HG03457 (cell line): ENCODE results near the gene CEP170.

ENCODE experiments used
- ATAC-seq: cut with Tn5 transposase; IDR thresholded peaks from one replicate; pipeline ENCODE4 v1.9.1; 2021; ENCODE audit warnings: moderate number of reproducible peaks; ENCODE audit not compliant: unreplicated experiment

The CEP170 gene

DNA sequence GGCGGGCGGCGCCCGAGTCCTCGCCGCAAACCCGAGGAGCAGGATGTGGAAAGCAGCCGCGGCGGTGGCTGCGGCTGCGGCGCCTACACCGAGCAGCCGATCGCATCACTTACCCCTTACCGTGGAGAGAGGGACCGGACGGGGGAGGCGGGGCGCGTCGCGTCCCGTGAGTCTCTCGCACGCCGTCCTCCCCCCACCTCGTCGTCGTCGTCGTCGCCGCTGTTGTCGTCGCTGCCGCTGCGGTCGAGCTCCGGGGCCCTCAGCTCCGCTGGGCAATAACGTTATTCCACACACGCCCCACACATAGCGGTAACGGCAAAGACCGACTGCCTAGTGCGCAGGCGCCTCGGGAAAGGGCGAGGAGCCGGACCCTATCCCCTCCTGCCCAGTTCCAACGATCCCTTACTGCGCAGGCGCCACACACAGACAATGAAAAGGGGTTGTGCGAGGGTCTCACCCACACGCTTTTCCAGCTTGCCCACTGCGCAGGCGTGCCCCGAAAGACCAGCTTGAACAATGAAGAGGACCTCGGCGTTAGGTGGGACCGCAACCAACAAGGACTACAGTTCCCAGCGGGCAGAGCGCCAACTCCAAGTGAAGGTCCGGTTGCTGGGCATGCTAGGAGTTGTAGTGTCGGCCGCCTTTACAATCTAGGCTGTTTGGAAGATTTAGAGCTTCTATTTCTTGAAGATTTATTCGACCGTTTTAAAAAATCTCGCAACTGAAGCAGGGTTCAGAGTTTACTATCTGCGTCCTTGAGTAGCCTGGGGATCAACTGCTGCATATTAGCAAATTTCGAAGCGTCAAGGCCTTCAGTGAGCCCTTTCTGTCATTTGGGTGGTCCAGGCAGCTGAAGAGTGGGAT, at the start of gene CEP170:
Gene CEP170 (minus strand): TSS at position 355 of the 864 bp plus-strand sequence. CDS start 30,001 bp downstream, outside the sequence.
- peak; percentile 39 for ATAC-seq

DNA sequence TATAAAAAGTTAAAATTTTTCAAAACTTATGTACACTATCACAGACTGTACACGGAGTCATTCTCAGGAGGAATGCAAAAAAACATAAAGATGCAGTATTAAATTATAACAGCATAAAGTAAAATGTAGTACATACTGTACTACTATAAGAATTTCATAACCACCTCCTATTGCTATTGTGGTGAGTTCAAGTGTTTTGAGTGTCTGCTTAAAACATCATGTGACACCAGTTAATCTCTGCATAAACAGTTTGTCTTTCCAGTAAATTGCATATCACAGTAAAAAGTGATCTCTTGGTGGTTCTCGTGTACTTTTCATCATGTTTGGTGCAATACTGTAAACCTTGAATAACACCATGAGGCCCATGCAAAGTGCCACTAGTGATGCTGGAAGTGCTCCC, 46.0 kb upstream of the CEP170 start:
- ATAC-seq: no peak

DNA sequence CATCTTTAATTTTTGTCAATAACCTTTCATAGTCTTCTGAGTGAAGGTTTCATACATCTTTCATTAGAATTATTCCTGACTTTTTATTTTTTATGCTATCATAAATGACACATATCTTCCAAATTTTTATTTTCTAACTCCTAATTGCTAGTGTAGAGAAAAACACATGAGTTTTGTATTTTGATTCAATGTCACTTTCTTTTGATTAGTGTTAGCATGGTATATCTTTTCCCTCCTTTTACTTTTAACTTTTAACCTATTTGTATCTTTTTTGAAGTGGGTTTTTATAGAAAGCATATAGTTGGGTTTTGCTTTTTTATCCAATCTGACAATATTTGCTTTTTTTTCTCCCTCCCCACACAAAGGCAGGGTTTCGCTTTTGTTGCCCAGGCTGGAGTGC, 44.0 kb upstream of the CEP170 start:
- no peak for ATAC-seq

DNA sequence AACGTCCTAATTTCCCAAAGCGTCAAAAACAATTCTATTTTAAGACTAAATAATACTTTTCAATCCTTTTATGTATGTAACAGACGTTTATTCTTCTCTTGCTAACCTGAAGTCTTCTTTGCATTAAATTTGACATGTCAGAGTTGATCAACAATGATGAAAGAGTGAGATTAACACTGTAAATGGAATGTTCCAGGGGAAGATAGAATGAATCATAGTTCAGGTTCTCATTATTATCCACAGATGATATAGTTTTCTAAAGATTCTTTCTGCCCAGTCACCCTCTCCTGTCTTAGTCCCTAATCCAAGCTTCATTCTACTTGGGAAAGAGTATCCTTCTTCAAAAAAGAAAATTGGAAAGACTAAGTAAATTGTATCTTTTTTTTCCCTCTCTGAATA, 39.6 kb upstream of the CEP170 start:
- ATAC-seq: no peak

DNA sequence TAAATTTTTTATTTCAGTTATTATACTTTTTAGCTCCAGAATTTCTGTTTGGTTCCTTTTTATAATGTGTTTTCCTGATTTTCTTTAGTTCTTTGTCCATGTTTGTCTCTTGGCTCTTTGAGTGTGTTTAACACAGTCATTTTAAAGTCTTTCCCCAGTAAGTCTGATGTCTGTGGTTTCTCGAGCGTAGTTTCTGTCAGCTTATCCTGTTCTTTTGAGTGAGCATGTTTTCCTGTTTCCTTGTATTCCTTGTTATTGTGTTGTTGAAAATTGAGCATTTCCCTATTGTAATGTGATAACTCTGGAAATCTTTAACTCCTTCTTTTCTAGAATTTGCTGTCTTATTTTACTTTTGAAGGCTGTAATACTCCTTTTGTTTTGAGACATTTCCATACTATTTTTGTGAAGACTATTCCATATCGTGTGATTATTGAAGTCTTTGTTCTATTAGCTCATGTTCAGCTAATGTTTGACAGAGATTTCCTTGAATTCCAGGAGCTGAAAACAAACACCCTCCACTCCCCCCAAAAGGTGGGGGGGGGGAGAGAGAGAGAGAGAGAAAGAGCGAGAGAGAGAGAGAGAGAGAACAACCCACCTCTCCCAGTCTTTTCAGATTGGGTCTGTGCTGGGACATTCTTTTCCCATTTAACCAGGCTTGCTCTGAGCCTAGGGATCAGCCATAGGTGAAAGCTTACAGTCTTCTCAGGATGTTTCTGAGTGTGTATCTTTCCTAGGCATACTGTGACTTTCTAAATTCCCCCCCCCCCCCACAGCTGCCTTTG, 39.1 kb upstream of the CEP170 start:
- no peak for ATAC-seq

DNA sequence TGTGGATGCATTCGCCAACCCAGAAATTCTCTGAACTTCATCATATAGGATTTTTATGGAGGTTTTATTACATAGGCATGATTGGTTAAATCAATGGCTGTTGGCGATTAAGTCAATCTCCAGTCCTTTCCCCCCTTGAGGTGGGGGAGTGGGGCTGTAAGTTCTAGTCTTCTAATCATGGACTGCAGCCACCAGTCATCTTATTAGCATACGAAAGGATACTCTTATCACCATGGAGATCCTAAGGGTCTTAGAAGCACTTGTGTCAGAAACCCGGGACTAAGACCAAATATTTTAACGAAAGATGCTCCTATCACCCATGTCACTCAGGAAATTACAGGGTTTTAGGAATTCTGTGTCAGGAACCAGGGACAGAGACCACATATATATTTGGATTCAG, 37.0 kb upstream of the CEP170 start:
- no peak for ATAC-seq

DNA sequence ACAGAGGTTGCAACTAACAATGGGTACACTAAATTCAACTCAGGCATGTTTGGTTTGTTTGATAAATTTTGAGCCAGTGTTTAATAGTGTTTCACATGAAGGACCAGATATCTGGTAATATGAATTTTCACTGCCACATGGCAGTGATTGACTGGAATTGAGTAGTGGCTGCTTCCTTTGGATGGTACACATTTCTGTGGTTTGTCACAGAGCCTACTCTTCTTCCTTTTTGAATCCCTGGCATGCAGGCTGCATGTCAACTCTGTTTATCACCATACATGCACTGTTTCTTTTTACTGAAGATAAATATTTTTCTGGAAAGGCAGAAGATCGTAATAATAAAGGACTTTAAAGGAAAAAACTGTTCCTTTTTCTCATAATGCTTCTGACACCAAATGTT, 36.2 kb upstream of the CEP170 start:
- ATAC-seq: no peak

DNA sequence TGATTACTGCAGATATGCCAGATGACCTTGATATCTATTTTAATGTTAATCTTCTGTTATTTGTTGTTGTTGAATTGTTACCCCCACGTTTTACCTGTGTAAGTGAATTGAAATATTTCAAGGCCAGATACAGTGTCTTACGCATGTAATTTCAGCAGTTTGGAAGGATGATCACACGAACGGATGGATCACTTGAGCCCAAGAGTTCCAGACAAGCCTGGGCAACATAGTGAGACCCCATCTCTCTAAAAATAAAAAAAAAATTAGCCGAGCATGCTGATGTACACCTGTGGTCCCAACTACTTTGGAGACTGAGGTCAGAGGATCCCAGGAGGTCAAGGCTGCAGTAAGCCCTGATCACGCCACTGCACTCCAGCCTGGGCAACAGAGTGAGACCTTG, 33.0 kb upstream of the CEP170 start:
- ATAC-seq: no peak

DNA sequence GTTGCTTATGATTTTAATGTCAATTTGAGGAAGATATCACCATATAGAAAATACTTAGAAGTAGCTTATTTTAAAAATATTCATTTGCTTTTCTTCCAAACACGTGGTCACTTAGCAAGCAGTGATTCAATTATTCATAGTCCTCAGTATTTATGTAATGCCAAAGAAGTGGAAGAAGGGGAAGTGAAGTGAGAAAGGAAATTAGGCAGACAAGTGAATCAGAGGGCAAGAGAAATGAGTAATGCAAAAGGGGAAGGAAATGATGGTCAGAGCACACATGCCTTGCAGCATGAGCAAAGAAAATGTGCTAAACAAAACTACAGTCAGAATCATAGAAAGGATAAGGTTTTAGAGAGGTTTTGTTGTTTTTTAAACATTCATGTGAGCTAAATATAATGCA, 32.6 kb upstream of the CEP170 start:
- peak; percentile 85 for ATAC-seq

DNA sequence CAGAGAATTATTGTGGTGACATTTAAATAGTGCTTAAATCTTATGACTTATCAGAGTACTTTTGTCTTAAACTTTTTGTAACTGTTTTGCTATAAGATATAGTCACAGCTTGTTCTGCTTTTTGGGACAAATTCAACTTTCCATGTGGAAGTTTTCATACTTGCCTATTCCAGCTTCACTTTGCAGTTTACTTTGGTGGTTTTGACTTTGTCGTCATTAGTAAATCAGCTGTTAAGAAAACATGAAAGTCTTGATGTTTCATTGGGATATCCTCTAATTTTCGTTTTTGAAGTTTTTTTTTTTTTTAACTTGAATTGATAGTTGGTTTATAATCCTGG, 32.0 kb upstream of the CEP170 start:
- ATAC-seq: no peak

DNA sequence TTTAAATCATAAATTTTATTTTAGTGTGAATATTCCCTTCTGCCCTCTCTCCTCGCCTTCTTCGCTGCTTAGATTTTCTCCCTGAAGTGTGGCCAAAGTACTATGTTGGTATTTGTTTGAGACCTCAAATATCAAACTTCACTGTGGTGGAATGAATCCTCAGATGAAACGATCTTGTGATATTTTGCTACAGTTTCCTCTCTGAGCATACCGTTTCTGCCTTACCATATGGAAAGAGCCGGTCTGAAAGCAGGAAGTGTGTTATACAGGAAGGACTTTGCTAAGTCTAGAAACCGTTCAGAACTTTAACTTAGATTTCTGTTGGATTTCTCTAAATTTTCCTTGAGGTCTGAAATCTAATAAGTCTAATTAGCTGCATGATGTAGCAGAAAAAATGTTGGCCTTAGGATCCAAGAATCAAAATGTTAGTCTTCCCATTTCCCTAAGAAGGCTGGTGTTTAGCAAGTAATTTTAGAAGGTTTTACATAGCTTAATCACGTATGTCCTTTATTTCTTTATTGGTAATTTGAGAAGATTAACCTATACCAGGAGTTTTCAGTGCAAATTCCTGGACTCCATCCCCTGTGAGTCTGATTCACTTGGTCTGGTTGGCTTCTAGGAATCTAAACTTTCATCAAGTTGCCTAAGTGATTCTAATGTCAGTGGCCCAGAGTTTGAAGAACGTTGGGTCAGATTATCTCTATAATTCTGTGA, 31.5 kb upstream of the CEP170 start:
- ATAC-seq: no peak

DNA sequence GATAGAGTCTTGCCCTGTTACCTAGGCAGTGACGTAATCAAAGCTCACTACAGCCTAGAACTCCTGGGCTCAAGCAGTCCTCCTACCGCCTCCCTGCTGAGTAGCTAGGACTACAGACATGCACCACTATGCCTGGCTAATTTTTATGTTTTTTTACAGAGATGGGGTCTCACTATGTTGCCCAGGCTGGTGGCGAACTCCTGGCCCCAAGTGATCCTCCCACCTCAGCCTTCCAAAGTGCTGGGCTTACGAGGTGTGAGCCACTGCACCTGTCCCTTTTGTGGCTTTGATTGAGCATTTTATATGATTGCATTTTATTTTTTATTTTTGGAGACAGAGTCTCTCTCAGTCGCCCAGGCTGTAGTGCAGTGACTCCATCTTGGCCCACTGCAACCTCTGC, 26.6 kb upstream of the CEP170 start:
- no peak for ATAC-seq

DNA sequence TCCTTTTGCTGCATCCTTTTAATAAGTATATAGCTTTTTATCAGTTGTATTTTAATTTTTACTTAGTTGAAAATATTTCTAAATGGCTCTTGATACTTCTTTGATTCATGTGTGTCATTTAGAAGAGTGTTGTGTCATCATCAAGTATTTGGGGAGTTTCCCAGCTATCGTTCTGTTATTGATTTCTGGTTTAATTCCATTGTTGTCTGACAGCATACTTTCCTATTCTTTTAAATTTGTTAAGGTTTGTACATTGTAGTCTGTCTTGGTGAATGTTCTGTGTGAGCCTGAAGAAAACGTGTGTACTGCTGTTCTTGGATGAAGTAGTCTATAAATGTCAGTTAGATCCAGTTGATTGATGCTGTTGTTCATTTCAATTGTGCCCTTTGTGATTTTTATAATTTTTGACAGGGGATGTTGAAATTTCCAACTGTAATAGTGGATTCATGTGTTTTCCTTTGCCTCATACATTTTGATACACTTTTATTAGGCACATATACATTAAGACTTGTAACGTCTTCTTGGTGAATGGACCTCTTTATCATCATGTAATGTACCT, 25.6 kb upstream of the CEP170 start:
- no peak for ATAC-seq

DNA sequence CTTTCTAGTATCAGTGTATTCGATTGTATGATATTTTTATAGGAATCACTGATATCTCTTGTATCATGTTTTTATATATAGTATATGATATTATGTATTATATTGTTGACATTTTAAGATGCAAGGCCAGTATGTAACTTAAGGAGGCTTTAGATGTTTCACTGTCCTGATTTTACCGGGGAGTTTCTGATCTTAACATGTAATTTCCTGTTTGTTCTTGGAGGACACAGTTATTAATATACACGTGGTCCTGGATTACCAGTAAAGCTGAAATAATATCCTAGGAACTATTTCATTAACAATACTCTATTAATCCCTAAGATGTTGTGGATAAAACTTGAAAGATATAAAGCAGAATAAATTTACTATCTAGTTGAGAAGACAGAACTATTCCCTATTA, 20.2 kb upstream of the CEP170 start:
- no peak for ATAC-seq

DNA sequence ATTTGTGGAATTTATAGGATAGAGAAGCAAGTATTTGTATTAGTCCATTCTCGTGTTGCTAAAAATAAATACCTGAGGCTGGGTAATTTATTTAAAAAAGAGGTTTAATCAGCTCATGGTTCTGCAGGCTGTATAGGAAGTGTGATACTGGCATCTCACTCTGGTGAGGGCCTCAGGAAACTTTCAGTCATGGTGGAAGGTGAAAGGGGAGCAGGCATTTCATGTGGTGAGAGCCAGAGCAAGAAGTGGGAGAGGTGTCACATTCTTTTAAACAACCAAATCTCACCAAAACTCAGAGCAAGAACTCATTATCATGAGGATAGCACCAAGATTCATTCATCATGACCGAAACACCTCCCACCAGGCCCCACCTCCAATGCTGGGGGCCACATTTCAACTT, 18.9 kb upstream of the CEP170 start:
- no peak for ATAC-seq

DNA sequence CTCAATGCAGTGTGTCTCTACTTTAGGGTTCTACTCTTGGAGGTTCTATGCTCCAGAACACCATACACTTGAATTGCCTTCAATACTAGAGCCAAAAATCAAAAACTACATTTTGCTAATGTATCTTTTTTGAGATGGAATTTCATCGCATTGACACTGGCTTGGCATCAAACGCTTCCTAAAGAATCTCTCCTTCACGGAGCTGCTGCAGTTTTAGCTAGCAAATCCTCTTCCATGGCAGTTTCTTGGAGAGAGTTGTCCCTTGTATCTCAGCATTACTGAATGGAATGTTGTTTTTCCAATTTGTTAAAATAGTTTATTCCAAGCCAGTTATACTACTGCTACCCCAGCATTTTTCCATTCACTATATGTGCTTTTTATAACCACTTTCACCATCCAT, 18.4 kb upstream of the CEP170 start:
- no peak for ATAC-seq

DNA sequence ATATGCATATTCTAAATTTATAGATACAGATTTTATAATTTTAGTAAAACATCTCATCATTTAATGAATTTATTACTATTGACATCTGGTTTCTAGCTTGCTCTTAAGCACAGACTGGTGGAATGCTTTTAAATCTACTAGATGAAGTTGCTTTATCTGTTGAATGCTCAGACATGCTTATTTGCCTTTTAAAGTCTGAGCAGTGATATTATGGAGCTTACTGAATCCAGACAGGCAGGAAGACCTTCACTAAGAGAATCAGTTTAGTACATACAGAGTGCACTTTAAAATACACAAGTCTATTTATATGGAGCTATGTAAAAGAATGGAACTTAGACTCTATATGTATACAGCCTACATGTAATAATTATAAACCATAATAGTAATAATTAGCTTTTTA, 17.3 kb upstream of the CEP170 start:
- no peak for ATAC-seq

DNA sequence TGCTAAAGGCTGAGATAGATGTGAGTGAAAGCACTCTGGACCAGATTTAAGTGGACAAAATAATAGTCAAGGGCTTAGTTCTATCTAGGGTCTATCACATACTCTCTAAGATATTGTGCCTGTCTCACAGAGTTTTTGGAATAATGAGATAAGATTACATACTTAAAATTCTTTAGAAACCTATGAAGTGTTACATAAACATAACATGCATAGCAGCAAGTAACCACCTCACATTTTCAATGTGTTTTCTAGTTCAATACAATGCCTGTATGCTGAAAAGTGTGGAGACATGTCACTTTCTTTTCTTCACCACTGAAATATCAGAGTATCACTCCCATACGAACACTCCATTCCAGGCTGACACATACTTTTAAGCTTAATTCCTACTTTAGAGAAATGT, 16.9 kb upstream of the CEP170 start:
- ATAC-seq: no peak

DNA sequence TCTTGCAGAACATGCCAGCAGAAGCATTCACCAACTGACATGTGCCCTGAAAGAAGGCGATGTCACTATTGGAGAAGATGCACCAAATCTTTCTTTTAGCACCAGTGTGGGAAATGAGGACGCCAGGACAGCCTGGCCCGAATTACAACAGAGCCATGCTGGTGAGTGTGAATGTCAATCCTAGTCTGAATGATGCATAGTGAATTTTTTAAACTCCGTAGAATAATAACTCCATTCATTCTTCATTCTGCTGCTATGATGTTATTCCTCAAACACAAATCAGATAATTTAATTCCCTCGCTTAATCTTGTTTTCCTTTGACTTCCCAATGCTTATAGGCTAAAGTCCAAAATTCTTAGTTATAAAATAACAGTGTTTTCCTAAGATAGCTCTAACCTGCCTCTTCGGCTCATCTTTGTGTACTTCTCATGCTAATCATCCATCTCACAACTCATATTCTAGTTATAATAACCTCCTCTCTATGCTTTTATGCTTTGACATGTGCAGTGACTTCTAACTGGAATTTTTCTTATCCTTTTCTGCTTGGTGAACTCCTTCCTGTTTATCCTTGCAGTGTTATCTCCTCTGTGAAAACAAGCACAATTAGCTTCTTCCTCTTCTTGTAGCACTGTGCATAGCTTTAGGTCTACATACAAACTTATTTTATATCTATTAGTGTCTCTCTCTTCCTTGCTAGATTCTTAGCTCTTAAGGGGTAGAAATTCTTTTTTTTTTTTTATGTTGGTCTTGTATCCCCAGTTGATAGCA, 15.2 kb upstream of the CEP170 start:
- no peak for ATAC-seq

DNA sequence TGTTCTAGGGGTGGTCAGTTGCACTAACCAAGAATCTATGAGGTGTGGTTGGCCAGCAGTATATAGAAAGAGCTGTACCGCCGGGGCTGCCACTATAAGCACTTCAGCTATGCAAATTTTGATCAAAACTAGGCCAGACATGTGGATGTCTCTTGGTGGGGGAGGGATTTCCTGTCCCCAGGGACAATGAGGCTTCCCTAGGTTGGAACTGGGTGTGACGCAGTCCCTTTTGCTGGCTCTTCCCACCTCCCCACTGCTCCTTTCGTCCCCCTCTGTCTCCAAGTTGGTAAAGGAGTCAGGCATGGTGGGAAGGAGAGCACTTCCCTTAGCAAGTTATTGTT, 14.3 kb upstream of the CEP170 start:
- ATAC-seq: no peak
